ENCODE measurements around the gene PRKAR2B.
"Not testable (repeated sequence)": the region's sequence is repeated elsewhere in the genome, so short reads cannot be mapped to it uniquely, and the experiment has no call there.

DNA sequence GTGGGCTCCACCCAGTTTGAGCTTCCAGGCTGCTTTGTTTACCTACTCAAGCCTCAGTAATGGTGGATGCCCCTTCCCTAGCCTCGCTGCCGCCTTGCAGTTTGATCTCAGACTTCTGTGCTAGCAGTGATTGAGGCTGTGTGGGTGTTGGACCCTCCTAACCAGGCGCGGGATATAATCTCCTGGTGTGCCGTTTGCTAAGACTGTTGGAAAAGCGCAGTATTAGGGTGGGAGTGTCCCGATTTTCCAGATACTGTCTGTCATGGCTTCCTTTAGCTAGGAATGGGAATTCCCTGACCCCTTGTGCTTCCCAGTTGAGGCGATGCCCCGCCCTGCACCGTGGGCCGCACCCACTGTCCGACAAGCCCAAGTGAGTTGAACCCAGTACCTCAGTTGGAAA, 54.6 kb downstream of the PRKAR2B start:
- TF ChIP-seq, protein P1, sequence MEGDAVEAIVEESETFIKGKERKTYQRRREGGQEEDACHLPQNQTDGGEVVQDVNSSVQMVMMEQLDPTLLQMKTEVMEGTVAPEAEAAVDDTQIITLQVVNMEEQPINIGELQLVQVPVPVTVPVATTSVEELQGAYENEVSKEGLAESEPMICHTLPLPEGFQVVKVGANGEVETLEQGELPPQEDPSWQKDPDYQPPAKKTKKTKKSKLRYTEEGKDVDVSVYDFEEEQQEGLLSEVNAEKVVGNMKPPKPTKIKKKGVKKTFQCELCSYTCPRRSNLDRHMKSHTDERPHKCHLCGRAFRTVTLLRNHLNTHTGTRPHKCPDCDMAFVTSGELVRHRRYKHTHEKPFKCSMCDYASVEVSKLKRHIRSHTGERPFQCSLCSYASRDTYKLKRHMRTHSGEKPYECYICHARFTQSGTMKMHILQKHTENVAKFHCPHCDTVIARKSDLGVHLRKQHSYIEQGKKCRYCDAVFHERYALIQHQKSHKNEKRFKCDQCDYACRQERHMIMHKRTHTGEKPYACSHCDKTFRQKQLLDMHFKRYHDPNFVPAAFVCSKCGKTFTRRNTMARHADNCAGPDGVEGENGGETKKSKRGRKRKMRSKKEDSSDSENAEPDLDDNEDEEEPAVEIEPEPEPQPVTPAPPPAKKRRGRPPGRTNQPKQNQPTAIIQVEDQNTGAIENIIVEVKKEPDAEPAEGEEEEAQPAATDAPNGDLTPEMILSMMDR (IDR thresholded peaks at IDR 0.05; ENCODE audit: poor library complexity, severe bottlenecking): not testable (repeated sequence)
- TF ChIP-seq EP300 (conservative IDR thresholded peaks at IDR 0.05; ENCODE audit: poor library complexity, severe bottlenecking); EZH2 (IDR thresholded peaks at IDR 0.05; ENCODE audit: borderline replicate concordance, insufficient read depth, low read length, poor library complexity, severe bottlenecking); TAF1 (IDR thresholded peaks at IDR 0.05; ENCODE audit: low read depth); MXI1 (conservative IDR thresholded peaks at IDR 0.05; ENCODE audit: poor library complexity, severe bottlenecking); RAD21 (conservative IDR thresholded peaks at IDR 0.05); POLR2AphosphoS5 (IDR thresholded peaks at IDR 0.05): not testable (repeated sequence)
- TF ChIP-seq, protein P2, sequence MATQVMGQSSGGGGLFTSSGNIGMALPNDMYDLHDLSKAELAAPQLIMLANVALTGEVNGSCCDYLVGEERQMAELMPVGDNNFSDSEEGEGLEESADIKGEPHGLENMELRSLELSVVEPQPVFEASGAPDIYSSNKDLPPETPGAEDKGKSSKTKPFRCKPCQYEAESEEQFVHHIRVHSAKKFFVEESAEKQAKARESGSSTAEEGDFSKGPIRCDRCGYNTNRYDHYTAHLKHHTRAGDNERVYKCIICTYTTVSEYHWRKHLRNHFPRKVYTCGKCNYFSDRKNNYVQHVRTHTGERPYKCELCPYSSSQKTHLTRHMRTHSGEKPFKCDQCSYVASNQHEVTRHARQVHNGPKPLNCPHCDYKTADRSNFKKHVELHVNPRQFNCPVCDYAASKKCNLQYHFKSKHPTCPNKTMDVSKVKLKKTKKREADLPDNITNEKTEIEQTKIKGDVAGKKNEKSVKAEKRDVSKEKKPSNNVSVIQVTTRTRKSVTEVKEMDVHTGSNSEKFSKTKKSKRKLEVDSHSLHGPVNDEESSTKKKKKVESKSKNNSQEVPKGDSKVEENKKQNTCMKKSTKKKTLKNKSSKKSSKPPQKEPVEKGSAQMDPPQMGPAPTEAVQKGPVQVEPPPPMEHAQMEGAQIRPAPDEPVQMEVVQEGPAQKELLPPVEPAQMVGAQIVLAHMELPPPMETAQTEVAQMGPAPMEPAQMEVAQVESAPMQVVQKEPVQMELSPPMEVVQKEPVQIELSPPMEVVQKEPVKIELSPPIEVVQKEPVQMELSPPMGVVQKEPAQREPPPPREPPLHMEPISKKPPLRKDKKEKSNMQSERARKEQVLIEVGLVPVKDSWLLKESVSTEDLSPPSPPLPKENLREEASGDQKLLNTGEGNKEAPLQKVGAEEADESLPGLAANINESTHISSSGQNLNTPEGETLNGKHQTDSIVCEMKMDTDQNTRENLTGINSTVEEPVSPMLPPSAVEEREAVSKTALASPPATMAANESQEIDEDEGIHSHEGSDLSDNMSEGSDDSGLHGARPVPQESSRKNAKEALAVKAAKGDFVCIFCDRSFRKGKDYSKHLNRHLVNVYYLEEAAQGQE (IDR thresholded peaks at IDR 0.05; ENCODE audit: borderline replicate concordance): not testable (repeated sequence)
